Coronary artery (tissue), 2 donors: ENCODE data around the gene SGSH.

Source experiments
- DNase-seq: peaks from one replicate; pipeline ENCODE4 v3.0.0-alpha.2; 2017; ENCODE audit warnings: low spot score
- H3K27ac ChIP-seq, 2 donors: fragments of 200-600 bp; sonication (generic); one replicate each; pipeline ENCODE4 v1.5.1; 2016 to 2019
- H3K4me3 ChIP-seq: fragments of 200-600 bp; sonication (generic); 2 replicates; pipeline ENCODE4 v1.5.1; 2016; ENCODE audit warnings: mild to moderate bottlenecking, moderate library complexity
- TF ChIP-seq, protein P1 (sequence below): fragments of 200-600 bp; sonication (generic); IDR thresholded peaks from one replicate; pipeline ENCODE4 v1.5.1; 2019; ENCODE audit warnings: antibody characterized with exemption

The SGSH gene

DNA sequence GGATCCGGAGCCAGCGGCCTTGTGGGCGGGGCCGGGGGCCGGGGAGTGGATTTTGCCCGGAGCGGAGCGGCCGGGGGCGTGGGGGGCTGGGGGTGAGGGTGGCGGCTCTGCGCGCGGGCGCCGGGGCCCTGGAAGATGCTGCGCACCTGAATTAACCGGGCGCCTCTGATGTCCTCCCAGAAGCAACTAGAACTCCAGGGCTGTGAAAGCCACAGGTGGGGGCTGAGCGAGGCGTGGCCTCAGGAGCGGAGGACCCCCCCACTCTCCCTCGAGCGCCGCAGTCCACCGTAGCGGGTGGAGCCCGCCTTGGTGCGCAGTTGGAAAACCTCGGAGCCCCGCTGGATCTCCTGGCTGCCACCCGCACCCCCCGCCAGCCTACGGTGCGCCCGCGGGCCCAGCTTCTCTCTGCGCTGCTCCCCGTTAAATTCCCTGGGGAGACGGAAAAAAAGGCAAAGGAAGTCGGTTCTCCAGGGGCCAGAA, 643 bp upstream of the SGSH start:
- DNase-seq = no peak
- peak overlapping the region; percentile 86 to 93 for H3K27ac ChIP-seq
- H3K4me3 ChIP-seq = peak overlapping the region; percentile 97
- TF ChIP-seq, protein P1, sequence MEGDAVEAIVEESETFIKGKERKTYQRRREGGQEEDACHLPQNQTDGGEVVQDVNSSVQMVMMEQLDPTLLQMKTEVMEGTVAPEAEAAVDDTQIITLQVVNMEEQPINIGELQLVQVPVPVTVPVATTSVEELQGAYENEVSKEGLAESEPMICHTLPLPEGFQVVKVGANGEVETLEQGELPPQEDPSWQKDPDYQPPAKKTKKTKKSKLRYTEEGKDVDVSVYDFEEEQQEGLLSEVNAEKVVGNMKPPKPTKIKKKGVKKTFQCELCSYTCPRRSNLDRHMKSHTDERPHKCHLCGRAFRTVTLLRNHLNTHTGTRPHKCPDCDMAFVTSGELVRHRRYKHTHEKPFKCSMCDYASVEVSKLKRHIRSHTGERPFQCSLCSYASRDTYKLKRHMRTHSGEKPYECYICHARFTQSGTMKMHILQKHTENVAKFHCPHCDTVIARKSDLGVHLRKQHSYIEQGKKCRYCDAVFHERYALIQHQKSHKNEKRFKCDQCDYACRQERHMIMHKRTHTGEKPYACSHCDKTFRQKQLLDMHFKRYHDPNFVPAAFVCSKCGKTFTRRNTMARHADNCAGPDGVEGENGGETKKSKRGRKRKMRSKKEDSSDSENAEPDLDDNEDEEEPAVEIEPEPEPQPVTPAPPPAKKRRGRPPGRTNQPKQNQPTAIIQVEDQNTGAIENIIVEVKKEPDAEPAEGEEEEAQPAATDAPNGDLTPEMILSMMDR = no peak

DNA sequence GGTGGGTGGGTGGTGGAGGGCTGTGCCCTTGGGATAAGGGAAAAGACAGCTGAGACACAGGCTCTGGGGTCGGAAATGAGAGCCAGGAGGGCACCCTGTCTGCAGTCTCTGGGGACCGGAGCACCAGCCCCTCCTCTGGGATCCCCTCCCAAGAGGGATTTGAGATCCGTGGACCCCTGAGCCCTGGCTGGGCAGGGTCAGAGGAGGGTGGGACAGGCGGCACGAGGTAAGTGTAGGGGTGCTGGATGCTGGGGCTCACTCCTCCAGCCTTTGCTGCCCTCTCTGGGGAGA, 425 bp downstream of the SGSH start:
- H3K4me3 ChIP-seq = peak overlapping the region; percentile 97
- TF ChIP-seq, protein P1 = no peak
- peak overlapping the region; percentile 86 to 93 for H3K27ac ChIP-seq
- DNase-seq = no peak

- DNase-seq = no peak
- TF ChIP-seq, protein P1 = no peak
- H3K27ac ChIP-seq = peak overlapping the region; percentile 86 to 93
Observed at GRCh38 chr17:80219013-80219762, 945 bp downstream of the SGSH start.

GRCh38 chr17:80218391-80218790, 1.7 kb downstream of the SGSH start:
- no peak for DNase-seq
- Histone ChIP-seq H3K27ac (no peak overlapping the region), H3K4me3 (no peak overlapping the region)
- TF ChIP-seq, protein P1 = no peak

More at GRCh38 chr17:80219013-80219762, 945 bp downstream of the SGSH start:
- H3K4me3 ChIP-seq = peak overlapping the region; percentile 97

DNA sequence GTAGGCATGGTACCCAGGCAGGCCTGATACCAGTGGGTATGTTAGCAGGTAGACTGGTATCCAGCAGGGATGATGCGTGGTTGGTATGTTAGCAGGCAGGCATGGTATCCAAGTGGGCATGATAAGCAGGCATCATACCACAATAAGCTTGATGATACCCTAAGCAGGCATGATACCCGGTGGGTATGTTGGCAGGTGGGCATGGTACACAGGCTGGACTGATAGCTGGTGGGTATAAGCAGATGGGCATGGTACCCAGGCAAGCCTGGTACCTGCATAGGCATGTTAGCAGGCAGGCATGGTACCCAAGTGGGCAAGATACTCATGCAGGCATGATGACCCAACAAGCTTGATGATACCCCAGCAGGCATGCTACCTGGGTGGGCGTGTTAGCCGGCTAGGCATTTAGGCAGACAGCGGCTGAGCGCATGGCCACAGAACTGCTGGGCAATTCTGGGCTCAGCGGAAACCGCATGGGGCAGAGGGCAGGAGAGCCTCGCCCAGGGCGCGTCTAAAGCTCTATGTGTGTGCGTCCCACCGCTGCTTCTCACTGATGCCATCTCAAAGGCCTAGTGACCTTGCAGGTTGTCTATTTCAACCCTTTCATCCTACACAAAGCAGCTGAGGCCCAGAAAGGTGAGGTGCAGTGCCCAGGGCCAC, 2.3 kb downstream of the SGSH start:
- H3K27ac ChIP-seq = no peak overlapping the region
- TF ChIP-seq, protein P1 = no peak
- H3K4me3 ChIP-seq = no peak overlapping the region
- DNase-seq = no peak

DNA sequence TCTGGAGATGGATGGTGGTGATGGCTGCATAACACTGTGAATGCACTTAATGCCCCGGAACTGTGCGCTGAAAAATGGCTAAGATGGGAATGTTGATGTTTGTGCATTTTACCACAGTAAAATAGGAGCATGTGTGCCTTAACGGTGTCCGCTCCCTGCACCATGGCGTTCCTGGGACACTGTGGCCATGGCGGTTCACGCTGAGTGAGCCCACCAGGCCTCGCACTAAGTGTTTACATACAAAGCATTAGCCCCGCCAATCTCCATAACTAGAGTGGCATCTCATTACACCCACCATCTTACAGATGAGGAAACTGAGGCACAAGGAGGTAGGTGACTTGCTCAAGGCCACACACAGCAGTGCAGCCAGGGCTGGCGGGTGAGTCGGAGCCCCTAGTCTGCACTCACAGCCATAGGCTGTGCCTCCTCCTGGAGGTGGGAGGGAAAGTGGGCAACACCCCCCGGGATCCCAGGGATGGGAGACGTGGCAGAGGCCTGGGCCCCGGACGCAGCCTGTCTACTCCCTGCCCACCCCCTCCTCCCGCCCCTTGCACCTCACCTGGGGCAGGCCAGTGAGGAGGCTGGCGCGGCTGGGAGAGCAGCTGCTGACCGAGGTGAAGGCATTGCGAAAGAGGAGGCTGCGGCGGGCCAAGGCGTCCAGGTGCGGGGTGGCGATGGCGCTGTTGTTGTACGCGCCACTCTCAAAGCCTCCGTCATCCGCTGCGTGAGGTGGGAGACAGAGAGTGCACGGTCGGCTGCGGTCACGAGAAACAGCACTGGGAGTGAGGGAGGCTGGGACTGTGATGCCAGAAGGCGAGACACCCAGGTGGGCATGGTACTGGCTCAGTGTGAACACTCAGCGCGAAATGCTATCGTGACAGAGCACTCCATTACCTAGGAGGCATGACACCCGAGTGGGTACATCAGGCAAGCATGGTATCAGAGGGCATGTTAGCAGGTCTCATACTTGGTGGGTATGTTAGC, 3.4 kb downstream of the SGSH start:
- TF ChIP-seq, protein P1 = no peak
- DNase-seq = no peak

More for the DNA sequence above, 3.4 kb downstream of the SGSH start:
- H3K27ac ChIP-seq = no peak overlapping the region
- no peak overlapping the region for H3K4me3 ChIP-seq
